A673 (cell line): ENCODE measurements around the gene GOLGA8S. TPM values are rescaled to one million over a fixed set of nuclear protein-coding genes. Genes with fewer than 3 reads are reported as not detected.

Experiments
- BruUV-seq: library from RNA; stranded (reverse); fragments of 400-500 nt; replicated peaks from 2 replicates; lab custom pipeline; 2021; lab: Mats Ljungman, UMichigan
- CTCF ChIA-PET: fragments of 300-600 bp; sonication (Branson Sonifier 250); formaldehyde crosslinking; loops from one replicate; lab custom pipeline; 2022; ENCODE audit warnings: antibody characterized with exemption; lab: Charles Lee
- POLR2A ChIA-PET: fragments of 300-600 bp; sonication (Branson Sonifier 250); formaldehyde crosslinking; loops from one replicate; lab custom pipeline; 2022; ENCODE audit warnings: antibody characterized with exemption; ENCODE audit not compliant: low non-redundant PET; lab: Charles Lee
- DNase-seq: peaks from one replicate; pipeline ENCODE4 v3.0.0-alpha.2; 2015; ENCODE audit warnings: low spot score
- H3K27ac ChIP-seq: fragments of 200-600 bp; sonication (generic); 2 replicates; pipeline ENCODE4 v1.5.1; 2016; ENCODE audit warnings: mixed run types, low read depth, mild to moderate bottlenecking, mixed read lengths, antibody characterized with exemption, low read length; ENCODE audit not compliant: poor library complexity, severe bottlenecking
- H3K27me3 ChIP-seq: fragments of 200-600 bp; sonication (generic); replicated peaks from 2 replicates; pipeline ENCODE4 v1.6.1; 2017; ENCODE audit warnings: mixed run types, low read depth, mild to moderate bottlenecking, mixed read lengths, antibody characterized with exemption, low read length; ENCODE audit not compliant: insufficient read depth, poor library complexity
- H3K36me3 ChIP-seq: fragments of 200-600 bp; sonication (generic); 2 replicates; pipeline ENCODE4 v1.6.1; 2016; ENCODE audit warnings: mixed run types, mild to moderate bottlenecking, mixed read lengths, antibody characterized with exemption, low read length; ENCODE audit not compliant: insufficient read depth, poor library complexity, severe bottlenecking
- H3K4me1 ChIP-seq: fragments of 200-600 bp; sonication (generic); 2 replicates; pipeline ENCODE4 v1.6.1; 2017; ENCODE audit warnings: mixed run types, mild to moderate bottlenecking, mixed read lengths, antibody characterized with exemption, low read length; ENCODE audit not compliant: insufficient read depth, poor library complexity, severe bottlenecking
- H3K4me3 ChIP-seq: fragments of 200-600 bp; sonication (generic); 2 replicates; pipeline ENCODE4 v1.5.1; 2016; ENCODE audit warnings: low read depth, mixed run types, mild to moderate bottlenecking, mixed read lengths, low read length; ENCODE audit not compliant: poor library complexity, severe bottlenecking
- H3K9me3 ChIP-seq: fragments of 200-600 bp; sonication (generic); 2 replicates; pipeline ENCODE4 v1.6.1; 2016; ENCODE audit warnings: mixed run types, low read depth, mild to moderate bottlenecking, mixed read lengths, antibody characterized with exemption, low read length; ENCODE audit not compliant: poor library complexity, severe bottlenecking
- CTCF ChIP-seq: fragments of 300-800, 200-600 bp; sonication (generic); conservative IDR thresholded peaks from 2 replicates; pipeline ENCODE4 v1.5.1; 2017; ENCODE audit warnings: low read depth, mild to moderate bottlenecking, antibody characterized with exemption, low read length, moderate library complexity, mixed read lengths
- EZH2 ChIP-seq: fragments of 200-600 bp; sonication (generic); IDR thresholded peaks from 2 replicates; pipeline ENCODE4 v1.6.1; 2017; ENCODE audit warnings: borderline replicate concordance, low read depth, mild to moderate bottlenecking, mixed read lengths, antibody characterized with exemption, low read length; ENCODE audit not compliant: poor library complexity, severe bottlenecking
- intact Hi-C: fragments of 100-400 bp; cut with micrococcal nuclease; formaldehyde crosslinking; loops from one replicate; pipeline ENCODE4 v1.10.0; 2022; ENCODE audit not compliant: unreplicated experiment
- total RNA-seq: library from RNA; stranded (reverse); gene quantifications from 2 replicates; pipeline ENCODE4 v1.2.3, GENCODE V29; 2021

GOLGA8S gene
- total RNA-seq, 1 experiment from 2014 or later = not detected

GRCh38 chr15:23402140-23402539 lies 47.6 kb downstream of the GOLGA8S start:
- H3K4me1 ChIP-seq = no peaks in the 10 kb centered on the region
- ChIA-PET CTCF (no interaction called here), POLR2A (no interaction called here)

GRCh38 chr15:23402544-23402943 lies 48.0 kb downstream of the GOLGA8S start:
- TF ChIP-seq CTCF = no peak
- DNase-seq = no peak
- no peaks in the 10 kb centered on the region for H3K36me3 ChIP-seq
- intact Hi-C loops = no loop called here
- H3K27ac ChIP-seq = no peak overlapping the region
- no peaks in the 10 kb centered on the region for H3K9me3 ChIP-seq
- no TSS peak for BruUV-seq
- H3K4me3 ChIP-seq = no peak overlapping the region
- POLR2A ChIA-PET = no interaction called here
- no peaks in the 10 kb centered on the region for H3K27me3 ChIP-seq
- no peaks in the 10 kb centered on the region for H3K4me1 ChIP-seq
- CTCF ChIA-PET = no interaction called here

More at GRCh38 chr15:23402140-23402539, 47.6 kb downstream of the GOLGA8S start:
- TF ChIP-seq EZH2 (no peak), CTCF (no peak)
- no peak for DNase-seq
- H3K27me3 ChIP-seq = no peaks in the 10 kb centered on the region
- no peak overlapping the region for H3K27ac ChIP-seq
- H3K36me3 ChIP-seq = no peaks in the 10 kb centered on the region
- BruUV-seq = no TSS peak
- no peaks in the 10 kb centered on the region for H3K9me3 ChIP-seq
- H3K4me3 ChIP-seq = no peak overlapping the region
- intact Hi-C loops = no loop called here

GRCh38 chr15:23403550-23403949 lies 49.0 kb downstream of the GOLGA8S start:
- intact Hi-C loops = no loop called here
- Histone ChIP-seq H3K27me3 (no peaks in the 10 kb centered on the region), H3K9me3 (no peaks in the 10 kb centered on the region), H3K27ac (no peak overlapping the region), H3K4me3 (no peak overlapping the region), H3K36me3 (no peaks in the 10 kb centered on the region), H3K4me1 (no peaks in the 10 kb centered on the region)
- CTCF ChIA-PET = no interaction called here
- POLR2A ChIA-PET = no interaction called here
- no peak for DNase-seq
- BruUV-seq = no TSS peak
- TF ChIP-seq CTCF (no peak), EZH2 (no peak)
